Measurements from ENCODE around the gene UIMC1.

UIMC1 gene

DNA sequence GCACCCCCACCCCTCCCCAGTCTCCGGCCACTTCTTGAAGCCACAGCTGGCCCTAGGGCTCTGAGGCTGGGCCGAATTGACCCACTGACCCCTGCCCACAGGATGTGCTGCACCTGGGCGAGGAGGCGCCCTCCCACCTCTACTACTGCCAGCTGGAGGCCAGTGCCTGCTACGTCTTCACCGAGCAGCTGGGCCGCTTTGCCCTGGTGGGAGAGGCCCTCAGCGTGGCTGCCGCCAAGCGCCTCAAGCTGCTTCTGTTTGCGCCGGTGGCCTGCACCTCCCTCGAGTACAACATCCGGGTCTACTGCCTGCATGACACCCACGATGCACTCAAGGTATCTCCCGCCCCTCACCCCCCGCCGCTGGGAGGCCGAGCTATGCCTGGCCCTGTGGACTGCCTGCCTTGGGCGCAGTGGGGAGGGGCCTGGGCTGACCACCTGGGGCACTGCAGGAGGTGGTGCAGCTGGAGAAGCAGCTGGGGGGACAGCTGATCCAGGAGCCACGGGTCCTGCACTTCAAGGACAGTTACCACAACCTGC is 128.7 kb downstream of the UIMC1 start:
- TF ChIP-seq, protein P1, sequence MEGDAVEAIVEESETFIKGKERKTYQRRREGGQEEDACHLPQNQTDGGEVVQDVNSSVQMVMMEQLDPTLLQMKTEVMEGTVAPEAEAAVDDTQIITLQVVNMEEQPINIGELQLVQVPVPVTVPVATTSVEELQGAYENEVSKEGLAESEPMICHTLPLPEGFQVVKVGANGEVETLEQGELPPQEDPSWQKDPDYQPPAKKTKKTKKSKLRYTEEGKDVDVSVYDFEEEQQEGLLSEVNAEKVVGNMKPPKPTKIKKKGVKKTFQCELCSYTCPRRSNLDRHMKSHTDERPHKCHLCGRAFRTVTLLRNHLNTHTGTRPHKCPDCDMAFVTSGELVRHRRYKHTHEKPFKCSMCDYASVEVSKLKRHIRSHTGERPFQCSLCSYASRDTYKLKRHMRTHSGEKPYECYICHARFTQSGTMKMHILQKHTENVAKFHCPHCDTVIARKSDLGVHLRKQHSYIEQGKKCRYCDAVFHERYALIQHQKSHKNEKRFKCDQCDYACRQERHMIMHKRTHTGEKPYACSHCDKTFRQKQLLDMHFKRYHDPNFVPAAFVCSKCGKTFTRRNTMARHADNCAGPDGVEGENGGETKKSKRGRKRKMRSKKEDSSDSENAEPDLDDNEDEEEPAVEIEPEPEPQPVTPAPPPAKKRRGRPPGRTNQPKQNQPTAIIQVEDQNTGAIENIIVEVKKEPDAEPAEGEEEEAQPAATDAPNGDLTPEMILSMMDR (IDR thresholded peaks at IDR 0.05): no peak

DNA sequence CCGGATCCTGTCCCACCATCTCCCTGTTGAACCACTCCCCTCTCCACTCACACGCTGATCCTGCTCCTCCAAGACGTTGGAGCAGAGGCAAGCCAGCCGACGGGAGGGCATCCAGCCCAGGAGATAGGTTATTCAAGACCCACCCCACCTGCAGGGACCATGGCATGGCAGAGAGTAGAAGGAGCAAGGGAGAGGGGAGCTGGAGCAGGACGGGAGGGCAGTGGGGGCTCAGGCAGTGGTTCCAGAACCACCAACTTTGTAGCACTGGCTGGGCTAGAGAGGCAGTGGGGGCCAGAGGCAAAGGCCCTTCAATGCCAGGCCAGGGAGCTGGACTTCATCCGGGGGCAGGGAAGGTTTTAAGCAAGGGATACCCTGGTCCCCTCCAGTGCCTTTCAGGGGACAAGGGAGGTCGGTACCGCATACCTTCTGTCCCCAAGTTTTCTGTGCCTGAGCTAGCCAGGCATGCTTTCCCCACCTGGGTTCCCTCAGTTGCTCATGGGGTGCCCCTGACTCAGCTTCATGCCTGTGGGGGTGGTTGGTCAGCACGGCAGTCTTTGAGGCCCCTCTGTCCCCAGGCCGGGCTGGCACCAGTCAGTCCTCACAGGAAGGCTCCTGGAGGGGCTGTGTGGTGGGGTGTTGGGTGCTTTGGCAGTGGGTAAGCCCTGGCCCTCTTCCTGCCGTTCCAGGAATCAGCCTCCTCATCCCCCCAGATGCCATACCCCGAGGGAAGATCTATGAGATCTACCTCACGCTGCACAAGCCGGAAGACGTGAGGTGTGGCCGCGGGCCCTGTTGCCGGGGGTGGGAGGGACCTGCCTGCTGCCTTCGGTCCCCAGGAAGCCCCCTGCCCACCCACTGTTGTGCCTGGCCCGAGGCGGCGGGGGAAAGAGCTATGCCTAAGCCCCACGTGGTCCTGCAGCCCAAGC is 129.8 kb downstream of the UIMC1 start:
- TF ChIP-seq, protein P1 (IDR thresholded peaks at IDR 0.05): no peak

DNA sequence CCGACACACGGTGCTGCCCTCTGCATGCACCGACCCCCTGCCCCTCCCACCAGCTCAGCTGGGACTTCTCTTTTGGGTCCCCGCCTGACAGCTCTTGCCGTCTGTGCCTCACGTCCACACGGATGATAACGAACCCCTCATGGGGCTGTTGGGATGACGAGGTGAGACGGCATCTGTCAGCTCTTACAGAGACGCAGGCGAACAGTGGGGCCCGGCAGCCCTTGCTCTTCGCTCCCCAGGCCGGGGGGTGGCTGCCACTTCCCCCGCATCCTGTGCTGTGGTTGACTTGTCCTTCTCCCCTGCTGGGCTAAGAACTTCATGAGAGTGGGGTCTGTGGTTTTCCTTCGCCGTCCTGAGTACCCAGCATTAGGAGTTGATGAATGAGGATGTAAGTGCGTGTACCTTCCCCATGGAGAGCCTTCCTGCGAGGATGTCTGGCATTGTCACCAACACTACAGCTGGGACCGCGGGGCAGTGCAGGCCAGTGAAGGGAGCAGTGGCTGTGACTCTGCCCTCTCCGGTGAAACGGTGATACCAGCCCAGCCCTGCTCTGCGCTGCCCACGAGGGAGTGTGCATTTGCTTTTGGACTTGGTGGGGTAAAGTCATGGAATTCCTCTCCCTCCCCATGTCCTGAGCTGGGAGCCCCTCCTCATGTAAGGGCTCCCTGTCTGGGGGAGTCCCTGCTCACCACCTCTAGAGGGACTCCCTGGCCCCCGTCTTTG is 130.6 kb downstream of the UIMC1 start:
- TF ChIP-seq, protein P1 (IDR thresholded peaks at IDR 0.05): no peak

DNA sequence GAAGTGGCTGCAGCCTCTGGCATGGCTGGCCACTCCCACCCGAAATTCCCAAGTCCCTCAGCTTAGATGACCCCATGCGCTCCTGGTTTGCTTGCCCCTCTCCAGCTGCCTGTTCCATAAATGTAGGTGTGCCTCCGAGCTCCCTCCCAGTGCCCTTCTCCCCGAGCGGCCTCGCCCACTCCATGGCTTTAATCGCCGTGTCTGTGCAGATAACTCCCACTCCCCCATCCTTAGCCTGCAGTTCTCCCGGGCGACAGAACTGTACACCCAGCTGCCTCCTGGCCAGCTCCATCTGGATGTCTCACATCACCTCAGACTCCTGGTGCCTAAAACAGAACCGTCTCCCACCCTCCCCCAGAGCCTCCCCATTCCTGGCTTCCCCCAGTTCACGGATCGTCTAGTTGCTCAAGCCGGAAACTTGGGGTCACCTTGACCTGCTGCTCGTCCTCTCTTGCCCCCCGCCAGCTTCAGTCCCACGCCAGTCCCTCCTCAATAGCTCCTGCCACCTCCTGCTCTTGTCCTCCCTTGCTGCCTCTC is 131.5 kb downstream of the UIMC1 start:
- TF ChIP-seq, protein P1 (IDR thresholded peaks at IDR 0.05): no peak

DNA sequence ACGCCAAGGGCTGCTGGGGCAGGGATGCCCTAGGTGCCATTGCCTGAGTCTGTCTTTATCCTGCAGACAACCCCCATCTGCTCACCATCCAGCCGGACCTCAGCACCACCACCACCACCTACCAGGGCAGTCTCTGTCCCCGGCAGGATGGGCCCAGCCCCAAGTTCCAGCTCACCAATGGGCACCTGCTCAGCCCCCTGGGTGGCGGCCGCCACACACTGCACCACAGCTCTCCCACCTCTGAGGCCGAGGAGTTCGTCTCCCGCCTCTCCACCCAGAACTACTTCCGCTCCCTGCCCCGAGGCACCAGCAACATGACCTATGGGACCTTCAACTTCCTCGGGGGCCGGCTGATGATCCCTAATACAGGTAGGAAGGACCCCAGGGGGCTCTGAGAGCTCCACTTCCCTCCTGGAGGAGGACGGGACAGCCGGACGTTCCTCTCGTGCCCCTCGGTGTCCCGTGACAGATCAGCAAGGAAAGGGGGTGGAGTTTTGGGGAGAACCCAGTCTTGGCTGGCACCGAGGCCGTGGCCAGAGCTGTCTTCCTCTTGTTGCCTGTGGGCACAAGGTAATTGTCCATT is 132.3 kb downstream of the UIMC1 start:
- TF ChIP-seq, protein P1 (IDR thresholded peaks at IDR 0.05): no peak

DNA sequence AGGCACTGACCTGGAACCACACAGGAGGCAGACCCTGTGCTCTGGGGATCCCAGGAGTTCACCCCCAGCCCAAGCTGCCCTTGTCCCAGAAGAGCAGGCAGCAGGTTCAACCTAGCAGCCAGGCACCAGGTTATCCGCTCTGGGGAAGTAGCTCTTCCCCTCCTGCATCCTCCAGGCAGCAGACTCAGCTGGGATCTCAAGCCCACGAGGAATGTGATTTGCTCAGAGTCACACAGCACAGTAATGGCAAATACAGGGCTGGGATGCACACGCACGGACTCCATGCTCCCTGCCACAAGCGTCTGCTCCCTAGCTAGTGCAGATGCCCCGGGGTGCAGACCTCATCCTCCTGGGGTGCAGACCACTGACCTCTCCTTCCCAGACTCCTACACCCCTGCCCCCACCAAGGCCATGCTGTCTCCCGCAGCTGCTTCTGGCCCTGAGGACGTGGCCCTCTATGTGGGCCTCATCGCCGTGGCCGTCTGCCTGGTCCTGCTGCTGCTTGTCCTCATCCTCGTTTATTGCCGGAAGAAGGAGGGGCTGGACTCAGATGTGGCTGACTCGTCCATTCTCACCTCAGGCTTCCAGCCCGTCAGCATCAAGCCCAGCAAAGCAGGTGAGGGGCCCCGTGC is 132.9 kb downstream of the UIMC1 start:
- TF ChIP-seq, protein P1 (IDR thresholded peaks at IDR 0.05): no peak
